NCI-H2107 (cell line): ENCODE results near the gene SRGN.
"Not testable (repeated sequence)": the region's sequence is repeated elsewhere in the genome, so short reads cannot be mapped to it uniquely, and the experiment has no call there.

ENCODE experiments used
- DNase-seq: peaks from one replicate; lab custom pipeline; 2025; lab: John Stamatoyannopoulos, UW

Gene SRGN

DNA sequence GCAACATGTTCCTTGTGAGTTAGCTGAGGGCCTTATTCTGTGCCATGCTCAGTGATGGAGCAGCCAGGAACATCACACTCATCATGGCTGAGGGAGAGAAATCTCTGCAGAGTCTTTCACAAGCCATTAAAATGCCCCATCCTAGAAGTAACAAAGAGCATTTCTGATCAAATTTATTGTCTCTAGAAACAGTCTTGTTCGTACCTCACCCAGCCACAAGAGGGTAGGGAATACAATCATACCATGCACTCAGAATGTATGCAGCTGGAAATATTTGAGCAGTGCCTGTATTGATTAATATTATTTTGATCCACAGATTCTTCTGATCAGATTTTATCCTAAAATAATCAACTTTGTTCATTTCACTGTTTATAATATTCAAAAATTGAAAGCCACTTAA lies 53.4 kb downstream of the SRGN start:
- no peak for DNase-seq

DNA sequence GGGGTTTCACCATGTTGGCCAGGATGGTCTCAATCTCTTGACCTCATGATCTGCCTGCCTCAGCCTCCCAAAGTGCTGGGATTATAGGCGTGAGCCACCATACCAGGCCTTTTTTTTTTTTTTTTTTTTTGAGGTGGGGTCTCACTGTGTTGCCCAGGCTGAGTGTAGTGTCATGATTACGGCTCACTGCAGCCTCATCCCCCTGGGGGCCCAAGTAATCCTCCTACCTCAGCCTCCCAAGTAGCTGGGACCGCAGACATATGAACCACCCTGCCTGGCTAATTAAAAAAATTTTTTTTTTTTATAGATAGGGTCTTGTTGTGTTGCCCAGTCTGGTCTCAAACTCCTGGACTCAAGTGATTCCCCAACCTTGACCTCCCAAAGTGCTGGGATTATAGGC lies 54.2 kb downstream of the SRGN start:
- not testable (repeated sequence) for DNase-seq

DNA sequence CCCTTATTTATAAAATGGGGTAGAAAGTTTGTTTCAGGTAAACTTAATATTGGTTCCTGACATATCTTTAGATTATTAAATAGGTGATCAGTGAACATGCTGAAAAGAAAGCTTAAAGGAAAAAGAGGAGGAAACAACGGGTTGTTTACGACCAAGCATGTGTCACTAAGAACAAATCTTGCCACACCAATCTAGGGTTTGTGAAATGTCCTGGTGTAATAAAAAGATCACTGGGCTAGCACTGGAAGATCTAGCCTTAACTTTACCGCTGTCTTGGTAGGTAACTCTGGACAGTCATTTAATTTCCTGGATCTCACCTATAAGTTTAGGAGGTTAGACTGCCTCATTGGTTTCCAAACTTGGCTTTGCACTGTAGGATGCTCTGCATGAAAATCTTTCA lies 55.1 kb downstream of the SRGN start:
- DNase-seq = no peak

DNA sequence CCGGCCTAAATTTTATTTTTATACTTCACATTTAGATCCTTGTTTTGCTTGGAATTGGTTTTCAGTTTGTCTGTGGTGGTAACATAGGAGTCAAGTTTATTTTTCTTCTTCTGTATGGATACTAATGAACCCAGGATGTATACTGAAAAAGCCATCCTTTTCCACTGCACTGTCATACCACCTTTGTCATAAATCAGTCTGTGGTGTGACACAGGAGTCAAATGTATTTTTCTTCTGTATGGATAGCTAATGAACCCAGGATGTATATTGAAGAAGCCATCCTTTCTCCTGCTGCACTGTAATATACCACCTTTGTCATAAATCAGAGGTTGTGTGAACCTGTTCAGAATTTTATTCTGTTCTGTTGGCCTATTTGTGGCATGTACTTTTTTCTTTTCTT lies 57.4 kb downstream of the SRGN start:
- no peak for DNase-seq

DNA sequence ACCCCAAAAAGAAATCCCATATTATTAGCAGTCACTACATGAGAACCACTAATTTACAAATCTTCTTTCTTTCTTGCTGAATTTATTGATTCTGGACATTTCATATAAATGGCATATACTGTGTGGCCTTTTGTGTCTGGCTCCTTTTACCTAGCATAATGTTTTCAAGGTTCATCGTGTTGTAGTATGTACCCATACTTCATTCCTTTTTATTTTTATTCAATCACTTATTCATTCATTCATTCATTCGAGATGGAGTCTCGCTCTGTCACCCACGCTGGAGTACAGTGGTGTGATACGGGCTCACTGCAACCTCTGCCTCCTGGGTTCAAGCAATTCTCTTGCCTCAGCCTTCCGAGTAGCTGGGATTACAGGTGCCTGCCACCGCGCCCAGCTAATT lies 58.0 kb downstream of the SRGN start:
- DNase-seq = no peak

DNA sequence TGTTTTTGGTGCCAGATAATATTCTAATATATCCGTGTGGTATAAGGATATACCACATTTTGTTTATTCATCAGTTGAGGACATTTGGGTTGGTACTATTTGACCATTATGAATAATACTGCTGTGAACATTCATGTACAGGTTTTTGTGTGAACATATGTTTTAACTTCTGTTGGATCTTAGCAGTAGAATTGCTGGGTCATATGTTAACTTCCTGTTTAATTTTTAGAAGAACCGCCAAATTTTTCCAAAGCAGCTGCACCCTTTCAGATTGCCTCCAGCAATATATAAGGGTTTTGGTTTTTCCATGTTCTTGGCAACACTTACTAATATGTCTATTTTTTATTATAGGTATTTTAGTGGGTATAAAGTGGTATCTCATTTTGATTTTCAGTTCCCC lies 58.9 kb downstream of the SRGN start:
- DNase-seq = no peak

DNA sequence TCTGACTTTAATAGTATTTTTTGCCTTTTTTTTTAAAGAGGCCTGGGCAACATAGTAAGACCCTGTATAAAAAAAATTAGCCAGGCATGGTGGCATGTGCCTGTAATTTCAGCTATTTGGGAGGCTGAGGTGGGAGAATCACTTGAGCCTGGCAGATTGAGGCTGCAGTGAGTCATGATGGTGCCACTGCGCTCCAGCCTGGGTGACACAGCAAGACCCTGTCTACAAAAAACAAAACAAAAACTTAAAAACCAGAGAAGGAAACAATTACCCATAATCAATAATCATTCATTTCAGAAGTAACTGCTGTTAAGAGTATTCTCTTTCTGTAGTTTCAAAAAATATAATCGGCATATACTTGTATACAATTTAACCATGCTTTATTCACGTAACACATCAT lies 64.1 kb downstream of the SRGN start:
- DNase-seq = no peak

DNA sequence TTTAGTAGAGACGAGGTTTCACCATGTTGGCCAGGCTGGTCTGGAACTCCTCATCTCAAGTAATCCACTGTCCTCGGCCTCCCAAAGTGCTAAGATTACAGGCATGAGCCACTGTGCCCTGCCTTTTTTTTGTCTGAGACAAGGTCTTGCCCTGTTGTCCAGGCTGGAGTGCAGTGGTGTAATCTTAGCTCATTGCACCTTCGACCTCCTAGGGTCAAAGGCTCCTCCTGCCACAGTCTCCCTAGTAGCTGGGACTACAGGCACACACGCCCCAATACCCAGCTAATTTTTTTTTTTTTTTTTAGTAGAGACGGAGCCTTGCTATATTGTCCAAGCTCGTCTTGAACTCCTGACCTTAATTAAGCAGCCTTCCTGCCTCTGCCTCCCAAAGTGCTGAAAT lies 65.3 kb downstream of the SRGN start:
- no peak for DNase-seq
